ENCODE data around the gene SPOUT1.

SPOUT1 gene

GRCh38 chr9:128770286-128771030 lies 59.1 kb downstream of the SPOUT1 start:
- no peak for DNase-seq
